IPS-NIHi7 (cell line): Measurements from ENCODE around the gene RRAGC.
A peak's percentile ranks its signal among the peaks of the same experiment; 100 is the strongest.

Source experiments
- DNase-seq: peaks from one replicate; pipeline ENCODE4 v3.0.0; 2012; ENCODE audit warnings: mixed read lengths; ENCODE audit errors: extremely low spot score

Gene RRAGC, protein sequence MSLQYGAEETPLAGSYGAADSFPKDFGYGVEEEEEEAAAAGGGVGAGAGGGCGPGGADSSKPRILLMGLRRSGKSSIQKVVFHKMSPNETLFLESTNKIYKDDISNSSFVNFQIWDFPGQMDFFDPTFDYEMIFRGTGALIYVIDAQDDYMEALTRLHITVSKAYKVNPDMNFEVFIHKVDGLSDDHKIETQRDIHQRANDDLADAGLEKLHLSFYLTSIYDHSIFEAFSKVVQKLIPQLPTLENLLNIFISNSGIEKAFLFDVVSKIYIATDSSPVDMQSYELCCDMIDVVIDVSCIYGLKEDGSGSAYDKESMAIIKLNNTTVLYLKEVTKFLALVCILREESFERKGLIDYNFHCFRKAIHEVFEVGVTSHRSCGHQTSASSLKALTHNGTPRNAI

DNA sequence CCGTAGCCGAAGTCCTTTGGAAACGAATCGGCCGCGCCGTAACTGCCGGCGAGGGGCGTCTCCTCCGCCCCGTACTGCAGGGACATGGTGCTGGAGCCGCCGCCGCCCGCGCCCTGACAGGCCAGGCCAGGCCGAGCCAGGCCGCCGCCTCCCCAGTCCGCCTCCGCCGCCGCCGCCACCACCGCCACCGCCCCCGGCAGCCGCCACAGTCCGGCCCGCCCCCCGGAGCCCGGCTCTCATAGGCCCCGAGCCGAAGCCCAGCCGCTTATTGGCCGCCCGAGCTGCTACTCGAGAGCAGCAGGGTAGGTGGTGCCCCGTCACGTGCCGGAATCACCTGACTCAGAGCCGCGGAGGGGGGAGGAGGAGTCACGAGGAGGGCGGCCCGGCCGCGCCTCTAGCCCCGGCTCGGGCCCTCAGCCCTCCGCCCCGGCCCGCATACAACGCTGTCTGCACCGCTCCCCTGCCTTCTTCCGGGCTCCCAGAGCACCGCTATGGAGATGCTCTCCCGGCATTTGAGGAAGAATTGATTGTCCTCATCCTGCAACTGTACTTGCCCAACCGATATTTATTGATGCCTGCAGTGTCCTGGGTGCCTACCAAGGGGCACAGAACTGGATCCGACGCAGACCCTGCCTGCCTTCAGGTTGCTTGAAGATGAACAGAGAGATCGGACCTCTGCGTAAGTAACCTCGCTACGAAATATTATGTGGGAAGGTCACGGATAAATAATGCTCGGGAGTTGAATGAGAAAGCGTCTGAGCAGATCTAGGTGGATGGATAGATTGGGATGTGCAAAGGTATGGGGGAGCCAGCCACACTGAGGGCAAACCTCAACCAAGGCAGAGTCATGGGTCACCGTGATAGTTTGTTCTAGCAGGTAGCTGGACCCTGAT is at the start of gene RRAGC:
Gene RRAGC, minus strand, starts transcription at position 212 of the 893 bp plus-strand sequence. Its CDS starts 126 bp downstream, at position 86.
- DNase-seq: peak; percentile 100

DNA sequence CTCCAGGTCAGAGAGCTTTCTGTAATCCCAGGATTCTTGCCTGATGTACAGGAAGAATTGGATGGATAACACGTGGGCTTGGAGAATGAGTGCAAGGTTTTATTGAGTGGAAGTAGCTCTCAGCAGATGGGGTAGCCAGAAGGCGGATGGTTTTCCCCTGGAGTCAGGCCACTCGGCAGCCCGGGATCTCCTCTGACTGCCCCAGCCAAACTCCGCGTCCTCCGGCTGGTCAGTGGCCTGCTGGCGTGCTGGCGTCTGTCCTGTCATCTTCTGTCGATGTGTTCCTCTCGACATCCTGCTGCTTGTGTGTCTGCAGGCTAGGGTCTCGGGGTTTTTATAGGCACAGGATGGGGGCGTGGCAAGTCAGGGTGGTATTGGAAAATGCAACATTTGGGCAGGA is 49.2 kb upstream of the RRAGC start:
- DNase-seq: no peak

- no peak for DNase-seq
These were observed 46.4 kb upstream of the RRAGC start for GRCh38 chr1:38905985-38906384.

- DNase-seq: no peak
These were observed 40.0 kb upstream of the RRAGC start for GRCh38 chr1:38899560-38899959.

- DNase-seq: no peak
These were observed 39.2 kb upstream of the RRAGC start for GRCh38 chr1:38898653-38899230.

- DNase-seq: no peak
These were observed 36.6 kb upstream of the RRAGC start for GRCh38 chr1:38896169-38896568.

- no peak for DNase-seq
These were observed 33.4 kb upstream of the RRAGC start for GRCh38 chr1:38892976-38893375.

DNA sequence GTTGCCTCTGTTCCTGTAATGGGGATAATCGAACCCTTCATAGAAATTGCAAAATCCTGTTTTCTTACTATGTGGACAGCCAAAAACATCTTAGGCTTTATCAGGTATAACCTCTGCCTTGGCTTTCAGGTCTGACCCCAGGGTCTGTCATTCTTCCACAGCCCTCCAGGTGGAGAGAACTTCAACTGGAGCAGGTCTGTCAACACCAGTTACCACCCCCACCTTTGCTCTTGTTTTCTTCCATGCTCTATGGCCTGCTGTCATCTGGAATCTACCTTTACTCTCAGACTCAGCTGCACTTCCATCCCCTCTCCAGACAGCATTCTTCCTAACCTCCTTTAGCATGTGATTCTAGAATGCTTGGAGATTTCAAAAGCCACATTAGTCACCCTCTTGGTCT is 32.2 kb upstream of the RRAGC start:
- DNase-seq: peak; percentile 84

- DNase-seq: no peak
These were observed 30.0 kb upstream of the RRAGC start for GRCh38 chr1:38889589-38889988.

GRCh38 chr1:38888423-38889333 is 29.1 kb upstream of the RRAGC start:
- DNase-seq: no peak

- DNase-seq: no peak
These were observed 25.5 kb upstream of the RRAGC start for GRCh38 chr1:38885092-38885491.

- no peak for DNase-seq
These were observed 21.9 kb upstream of the RRAGC start, which contains the start of gene GJA9 for GRCh38 chr1:38881487-38881886. TSS of gene GJA9 (minus strand) at chr1:38881587. CDS start at chr1:38876098, 5,489 bp downstream.

DNA sequence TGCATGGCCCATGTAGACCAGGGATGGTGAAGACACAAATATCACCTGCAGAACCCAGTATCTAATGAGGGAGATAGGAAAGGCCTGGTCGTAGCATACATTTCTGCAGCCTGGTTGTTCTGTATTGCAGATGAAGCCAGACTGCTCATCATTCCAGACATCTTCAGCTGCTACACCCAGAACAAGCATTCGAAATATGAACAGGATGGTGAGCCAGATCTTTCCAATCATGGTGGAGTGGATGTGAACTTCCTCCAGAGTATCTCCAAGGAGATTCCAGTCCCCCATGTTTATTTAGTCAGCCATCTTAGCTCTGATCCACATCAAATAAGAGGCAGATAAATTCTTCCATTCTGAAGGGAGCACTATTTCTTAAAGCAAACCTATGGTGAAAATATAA is 16.2 kb upstream of the RRAGC start:
- DNase-seq: no peak

GRCh38 chr1:38873027-38873969 is 13.7 kb upstream of the RRAGC start, which contains the start of gene MYCBP:
TSS of gene MYCBP (minus strand) at chr1:38873348. CDS start at chr1:38873305, 43 bp downstream.
- DNase-seq: peak; percentile 99

- no peak for DNase-seq
These were observed 12.9 kb upstream of the RRAGC start for GRCh38 chr1:38872401-38873026.

DNA sequence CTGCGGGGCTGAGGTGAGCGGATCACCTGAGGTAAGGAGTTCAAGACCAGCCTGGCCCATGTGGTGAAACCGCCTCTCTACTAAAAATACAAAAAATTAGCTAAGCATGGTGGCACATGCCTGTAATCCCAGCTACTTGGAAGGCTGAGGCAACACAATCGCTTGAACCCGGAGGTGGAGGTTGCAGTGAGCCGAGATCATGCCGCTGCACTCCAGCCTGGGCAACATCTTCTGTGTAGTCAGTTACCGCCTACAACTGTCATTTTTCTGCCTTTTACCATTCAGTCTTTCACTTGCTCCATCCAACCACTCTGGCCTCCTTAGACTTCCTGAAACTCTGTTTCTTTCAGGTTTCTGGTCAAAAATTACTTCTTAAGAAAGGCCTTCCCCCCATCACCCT is 11.4 kb upstream of the RRAGC start:
- DNase-seq: no peak

- DNase-seq: no peak
These were observed 7.6 kb upstream of the RRAGC start for GRCh38 chr1:38867208-38867607.

DNA sequence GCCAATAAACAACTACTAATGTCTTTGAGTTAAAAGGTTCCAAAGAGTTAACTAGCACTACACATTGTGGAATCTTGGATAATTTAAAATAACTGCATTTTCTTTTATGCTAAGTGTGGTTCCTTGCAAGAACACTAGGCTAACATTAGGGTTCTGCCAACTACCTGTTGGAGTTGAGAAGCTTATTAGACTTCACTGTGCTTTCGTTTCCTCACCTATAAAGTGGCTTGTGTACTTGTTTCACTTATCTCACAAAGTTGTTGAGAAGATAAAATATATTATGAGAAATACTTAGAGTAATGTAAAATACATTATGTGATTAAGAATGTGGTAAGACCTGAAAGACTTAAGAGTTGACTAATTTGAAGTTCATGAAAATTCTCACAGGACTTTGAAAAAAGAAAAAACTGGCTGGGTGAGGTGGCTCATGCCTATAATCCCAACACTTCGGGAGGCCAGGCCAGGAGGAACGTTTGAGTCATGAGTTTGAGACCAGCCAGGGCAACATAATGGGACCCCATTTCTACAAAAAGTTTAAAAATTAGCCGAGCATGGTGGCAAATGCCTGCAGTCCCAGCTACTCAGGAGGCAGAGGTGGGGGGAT is 5.6 kb upstream of the RRAGC start:
- DNase-seq: no peak

- no peak for DNase-seq
These were observed 853 bp upstream of the RRAGC start for GRCh38 chr1:38860454-38860795.
